NB4 (cell line): Measurements from ENCODE around the gene SLC35F2.
A peak's percentile ranks its signal among the peaks of the same experiment; 100 is the strongest.

Experiments
- CTCF ChIP-seq: IDR thresholded peaks from one replicate; pipeline ENCODE4 v1.5.1; 2012; ENCODE audit warnings: low read depth, low read length
- MAX ChIP-seq: IDR thresholded peaks from 2 replicates; pipeline ENCODE4 v1.6.1; 2011; ENCODE audit warnings: low read depth, low read length
- MYC ChIP-seq: IDR thresholded peaks from 2 replicates; pipeline ENCODE4 v1.6.1; 2011; ENCODE audit warnings: low read depth, low read length
- POLR2A ChIP-seq: IDR thresholded peaks from 2 replicates; pipeline ENCODE4 v1.6.1; 2011; ENCODE audit warnings: mild to moderate bottlenecking; ENCODE audit not compliant: insufficient read length; ENCODE audit errors: extremely low read depth

- peak; percentile 3 for TF ChIP-seq CTCF
- TF ChIP-seq POLR2A = peak; percentile 77
- peak; percentile 93 for TF ChIP-seq MYC
- peak; percentile 92 for TF ChIP-seq MAX
These were observed at the start of gene SLC35F2 for GRCh38 chr11:107858217-107859070.
